Kidney epithelial cell (primary cell): ENCODE data around the gene ZNF71. TPM values are rescaled to one million over a fixed set of nuclear protein-coding genes. Genes with fewer than 3 reads are reported as not detected.

Experiments
- DNase-seq: peaks from one replicate; pipeline ENCODE4 v3.0.0-alpha.2; 2010; ENCODE audit warnings: low read depth
- H3K27me3 ChIP-seq: 2 replicates; pipeline ENCODE4 v1.6.0; 2011; ENCODE audit warnings: low read length; ENCODE audit not compliant: control insufficient read depth, insufficient read depth
- H3K36me3 ChIP-seq: 2 replicates; pipeline ENCODE4 v1.5.1; 2011; ENCODE audit warnings: low read length; ENCODE audit not compliant: control insufficient read depth, insufficient read depth
- H3K4me3 ChIP-seq: 2 replicates; pipeline ENCODE4 v1.5.1; 2011; ENCODE audit warnings: low read depth, mild to moderate bottlenecking, control low read depth, low read length
- CTCF ChIP-seq: IDR thresholded peaks from 2 replicates; pipeline ENCODE4 v1.5.1; 2011; ENCODE audit warnings: mild to moderate bottlenecking, moderate library complexity, low read length, control low read depth, inconsistent platforms; ENCODE audit not compliant: insufficient read depth, poor library complexity, severe bottlenecking
- total RNA-seq: library from RNA; depleted of rRNA; stranded (reverse); fragments of >200 nt; gene quantifications from 2 replicates; pipeline ENCODE4 v1.2.3, GENCODE V29; 2015

ZNF71 gene
- total RNA-seq, 1 donor from 2014 or later: 12.3 TPM

- Histone ChIP-seq H3K36me3 (no peaks in the 10 kb centered on the region), H3K27me3 (no peaks in the 10 kb centered on the region), H3K4me3 (no peak overlapping the region)
- no peak for TF ChIP-seq CTCF
- no peak for DNase-seq
Observed at GRCh38 chr19:56663931-56664500, 68.9 kb downstream of the ZNF71 start.

GRCh38 chr19:56664511-56664910 lies 69.4 kb downstream of the ZNF71 start:
- no peak overlapping the region for H3K4me3 ChIP-seq
- H3K36me3 ChIP-seq: no peaks in the 10 kb centered on the region
- TF ChIP-seq CTCF: no peak
- no peaks in the 10 kb centered on the region for H3K27me3 ChIP-seq
- DNase-seq: no peak

GRCh38 chr19:56667311-56667870 lies 72.3 kb downstream of the ZNF71 start:
- Histone ChIP-seq H3K4me3 (no peak overlapping the region), H3K27me3 (no peaks in the 10 kb centered on the region), H3K36me3 (no peaks in the 10 kb centered on the region)
- no peak for DNase-seq
- no peak for TF ChIP-seq CTCF

GRCh38 chr19:56668676-56669075 lies 73.6 kb downstream of the ZNF71 start:
- H3K36me3 ChIP-seq: no peaks in the 10 kb centered on the region
- H3K4me3 ChIP-seq: no peak overlapping the region
- no peaks in the 10 kb centered on the region for H3K27me3 ChIP-seq
- DNase-seq: no peak
- TF ChIP-seq CTCF: no peak

GRCh38 chr19:56670401-56670960 lies 75.4 kb downstream of the ZNF71 start:
- DNase-seq: no peak
- Histone ChIP-seq H3K27me3 (no peaks in the 10 kb centered on the region), H3K4me3 (no peak overlapping the region), H3K36me3 (no peaks in the 10 kb centered on the region)
- no peak for TF ChIP-seq CTCF
